A549 (cell line): ENCODE data around the gene MYMK. TPM values are rescaled to one million over a fixed set of nuclear protein-coding genes. Genes with fewer than 3 reads are reported as not detected.

Experiments used
- ATAC-seq, 2 experiments: fragments of 200-7000 bp in 1 of 2; fragments of >200 bp in 1 of 2; cut with Nextera tagmentation in 1 of 2; cut with Tn5 transposase in 1 of 2; 3 replicates each; pipeline versions ENCODE4 v1.8.0 to v1.9.1; 2018 to 2020; ENCODE audit warnings: mild to moderate bottlenecking in 1 of 2, moderate library complexity in 1 of 2
- CTCF ChIA-PET: fragments of 300-600 bp; sonication (Branson Sonifier 250); formaldehyde crosslinking; extraction: SDS; loops from one replicate; lab custom pipeline; 2021; ENCODE audit warnings: antibody characterized with exemption, inconsistent platforms; lab: Yijun Ruan, JAX
- POLR2A ChIA-PET: fragments of 350-600 bp; formaldehyde crosslinking; extraction: SDS; loops from one replicate; lab custom pipeline; 2021; ENCODE audit warnings: antibody characterized with exemption, inconsistent platforms; lab: Yijun Ruan, JAX
- DNase-seq, 2 experiments: peaks; one replicate each; pipeline versions ENCODE4 v3.0.0 to v3.0.0-alpha.2; 2011 to 2016; ENCODE audit warnings: low read depth in 1 of 2, low spot score in 1 of 2
- FAIRE-seq: peaks from 2 replicates; lab custom pipeline; 2011; peaks lifted over from hg19 to GRCh38; lab: Jason Lieb, UNC
- H3K27ac ChIP-seq, 2 experiments: fragments of >200 bp; sonication (Bioruptor Twin); formaldehyde crosslinking; 3 replicates each; pipeline ENCODE4 v1.5.1; 2016 to 2017
- H3K4me1 ChIP-seq: fragments of >200 bp; sonication (Bioruptor Twin); formaldehyde crosslinking; 3 replicates; pipeline ENCODE4 v1.6.1; 2016
- H3K4me2 ChIP-seq: fragments of >200 bp; sonication (Bioruptor Twin); formaldehyde crosslinking; 3 replicates; pipeline ENCODE4 v1.6.1; 2016
- H3K4me3 ChIP-seq: fragments of >200 bp; sonication (Bioruptor Twin); formaldehyde crosslinking; 3 replicates; pipeline ENCODE4 v1.5.1; 2016
- H3K9me3 ChIP-seq: fragments of >200 bp; sonication (Bioruptor Twin); formaldehyde crosslinking; 3 replicates; pipeline ENCODE4 v1.6.1; 2016
- CBX8 ChIP-seq: fragments of 200-600 bp; sonication (generic); IDR thresholded peaks from 2 replicates; pipeline ENCODE4 v1.6.1; 2016
- CHD4 ChIP-seq: fragments of 200-600 bp; sonication (generic); IDR thresholded peaks from 2 replicates; pipeline ENCODE4 v1.6.1; 2016; ENCODE audit warnings: antibody characterized with exemption, mild to moderate bottlenecking, borderline replicate concordance
- EP300 ChIP-seq, 2 experiments: fragments of >200 bp; sonication (Bioruptor Twin); formaldehyde crosslinking; IDR thresholded peaks; 2 replicates in 1 of 2; 3 replicates in 1 of 2; pipeline ENCODE4 v1.6.1; 2016 to 2017
- FOSB ChIP-seq: fragments of 250-450 bp; sonication (Bioruptor Pico); IDR thresholded peaks from 2 replicates; pipeline ENCODE4 v1.5.0; 2020; ENCODE audit warnings: mild to moderate bottlenecking, moderate library complexity
- FOSL2 ChIP-seq, 2 experiments: fragments of 450-650 bp in 1 of 2; fragments of >200 bp in 1 of 2; sonication (Bioruptor Twin) in 1 of 2; formaldehyde crosslinking; IDR thresholded peaks; 2 replicates each; pipeline versions ENCODE4 v1.5.0 to v1.6.1; 2016 to 2020; ENCODE audit warnings: mild to moderate bottlenecking in 1 of 2, moderate library complexity in 1 of 2
- HOXA7 ChIP-seq: fragments of 250-450 bp; sonication (Bioruptor Pico); IDR thresholded peaks from 2 replicates; pipeline ENCODE4 v1.5.0; 2020; ENCODE audit warnings: mild to moderate bottlenecking, moderate library complexity
- HOXB5 ChIP-seq: fragments of 250-450 bp; sonication (Bioruptor Pico); IDR thresholded peaks from 2 replicates; pipeline ENCODE4 v1.5.0; 2020; ENCODE audit warnings: mild to moderate bottlenecking, moderate library complexity
- JUNB ChIP-seq: fragments of >200 bp; sonication (Bioruptor Twin); formaldehyde crosslinking; IDR thresholded peaks from 2 replicates; pipeline ENCODE4 v1.6.1; 2016
- NFE2L2 ChIP-seq: fragments of 150-350 bp; conservative IDR thresholded peaks from 2 replicates; pipeline ENCODE4 v1.6.1; 2014; ENCODE audit warnings: low read length
- RARB ChIP-seq: fragments of 250-450 bp; sonication (Bioruptor Pico); IDR thresholded peaks from 2 replicates; pipeline ENCODE4 v1.8.0; 2021; ENCODE audit warnings: mild to moderate bottlenecking, moderate library complexity
- RCOR1 ChIP-seq: fragments of 150-350 bp; IDR thresholded peaks from 2 replicates; pipeline ENCODE4 v1.6.1; 2014; ENCODE audit warnings: antibody characterized with exemption, low read length, low read depth
- RFX5 ChIP-seq: fragments of 450-650 bp; IDR thresholded peaks from 2 replicates; pipeline ENCODE4 v1.7.1; 2014; ENCODE audit warnings: antibody characterized with exemption, mild to moderate bottlenecking, moderate library complexity
- USF2 ChIP-seq: fragments of 450-650 bp; IDR thresholded peaks from 2 replicates; pipeline ENCODE4 v1.6.1; 2014; ENCODE audit warnings: antibody characterized with exemption
- ZC3H11A ChIP-seq: fragments of 450-650 bp; IDR thresholded peaks from 2 replicates; pipeline ENCODE4 v1.6.1; 2014; ENCODE audit warnings: antibody characterized with exemption, mild to moderate bottlenecking
- WGBS: methylation state at CpG from one replicate; pipeline ENCODE4 v1.1.6; 2017; ENCODE audit errors: missing lambda C conversion rate; 5-methylcytosine and 5-hydroxymethylcytosine counted together
- polyA plus RNA-seq, 4 experiments: library from polyadenylated mRNA; depleted of rRNA in 3 of 4; stranded (reverse); fragments of >200 nt; fragmentation: RNase III in 1 of 4; extraction: RNeasy Plus Mini Kit Qiagen cat#74134 plus additional on column Dnase treatment in 1 of 4; gene quantifications; 2 replicates in 3 of 4; 3 replicates in 1 of 4; pipeline ENCODE4 v1.2.3, GENCODE V29; 2011 to 2017
- TF ChIP-seq, protein P1 (sequence below): fragments of 250-450 bp; sonication (Bioruptor Pico); IDR thresholded peaks from 2 replicates; pipeline ENCODE4 v1.5.0; 2020; ENCODE audit warnings: low read depth, mild to moderate bottlenecking, moderate library complexity
- TF ChIP-seq, protein P2 (sequence below): IDR thresholded peaks from 2 replicates; pipeline ENCODE4 v1.6.1; 2012
- TF ChIP-seq, protein P3 (sequence below): fragments of 250-450 bp; sonication (Bioruptor Pico); IDR thresholded peaks from 2 replicates; pipeline ENCODE4 v1.5.0; 2021; ENCODE audit warnings: mild to moderate bottlenecking, moderate library complexity, borderline replicate concordance

MYMK gene
- polyA plus RNA-seq, 2 of the 4 experiments (the other 2 are of a cell fraction) = not detected

DNA sequence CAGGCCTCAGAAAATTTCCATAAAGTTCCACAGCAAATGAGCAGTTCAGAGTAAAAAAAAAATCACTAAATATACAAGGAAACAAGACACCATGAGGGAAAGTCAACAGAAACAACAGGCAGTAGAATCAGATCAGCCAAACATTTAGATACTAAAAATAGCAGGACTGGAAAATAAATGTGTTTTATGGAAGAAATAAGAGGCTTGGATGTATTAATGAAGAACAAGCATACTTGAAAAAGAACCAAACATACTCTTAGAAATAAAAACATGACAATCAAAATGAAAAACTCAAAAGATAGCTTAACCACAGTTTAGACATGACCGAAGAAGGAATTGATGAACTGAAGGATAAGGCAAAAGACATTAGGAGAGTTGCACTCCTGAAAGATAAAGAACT, 22.6 kb downstream of the MYMK start (continued):
- TF ChIP-seq USF2 (no peak), EP300 (IDR thresholded peaks at IDR 0.05) (no peak), RFX5 (no peak), FOSL2 (IDR thresholded peaks at IDR 0.05) (no peak), FOSL2 (CRISPR knock-in tag; IDR thresholded peaks at IDR 0.05) (no peak), RARB (CRISPR knock-in tag) (no peak)
- TF ChIP-seq, protein P1, sequence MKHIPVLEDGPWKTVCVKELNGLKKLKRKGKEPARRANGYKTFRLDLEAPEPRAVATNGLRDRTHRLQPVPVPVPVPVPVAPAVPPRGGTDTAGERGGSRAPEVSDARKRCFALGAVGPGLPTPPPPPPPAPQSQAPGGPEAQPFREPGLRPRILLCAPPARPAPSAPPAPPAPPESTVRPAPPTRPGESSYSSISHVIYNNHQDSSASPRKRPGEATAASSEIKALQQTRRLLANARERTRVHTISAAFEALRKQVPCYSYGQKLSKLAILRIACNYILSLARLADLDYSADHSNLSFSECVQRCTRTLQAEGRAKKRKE (CRISPR knock-in tag) = no peak

DNA sequence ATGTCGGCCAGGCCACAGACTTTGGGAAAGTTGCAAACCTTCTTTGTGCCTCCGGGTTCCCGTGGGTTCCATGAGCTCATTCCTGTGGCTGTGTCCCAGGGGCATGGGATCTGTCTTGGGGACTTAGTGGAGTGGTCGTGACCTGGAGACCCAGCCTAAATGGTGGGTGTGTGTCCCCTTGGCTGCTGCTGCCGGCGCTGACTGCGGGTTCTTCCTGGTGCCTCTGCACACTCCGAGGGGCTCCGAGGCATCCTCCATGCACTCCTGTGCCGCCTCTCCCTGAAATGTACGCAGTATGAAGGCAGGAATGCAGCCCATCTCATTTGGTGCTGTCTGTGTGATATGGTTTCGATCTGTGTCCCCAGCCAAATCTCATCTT, 24.9 kb downstream of the MYMK start:
- WGBS = 50% methylated on average over 11 of the region's 12 CpGs
- no peaks in the 10 kb centered on the region for H3K4me1 ChIP-seq
- ChIA-PET POLR2A (no interaction called here), CTCF (interaction anchor here (0.6 to 4.8 kb wide), 4 partner anchors 13 to 741 kb away, joined by 3 to 42 read pairs (median 4); no protein-coding TSS in a partner anchor)
- no peak overlapping the region for H3K27ac ChIP-seq
- no peak overlapping the region for H3K4me2 ChIP-seq
- FAIRE-seq (no peak), DNase-seq (no peak), ATAC-seq (no peak; a peak in 1 of 6 replicates)
- H3K9me3 ChIP-seq = peaks cover 30% of the 10 kb centered on the region
- H3K4me3 ChIP-seq = no peak overlapping the region
- TF ChIP-seq CHD4 (no peak), RCOR1 (no peak), HOXB5 (CRISPR knock-in tag) (no peak), NFE2L2 (no peak), ZC3H11A (no peak)
- TF ChIP-seq, protein P2, sequence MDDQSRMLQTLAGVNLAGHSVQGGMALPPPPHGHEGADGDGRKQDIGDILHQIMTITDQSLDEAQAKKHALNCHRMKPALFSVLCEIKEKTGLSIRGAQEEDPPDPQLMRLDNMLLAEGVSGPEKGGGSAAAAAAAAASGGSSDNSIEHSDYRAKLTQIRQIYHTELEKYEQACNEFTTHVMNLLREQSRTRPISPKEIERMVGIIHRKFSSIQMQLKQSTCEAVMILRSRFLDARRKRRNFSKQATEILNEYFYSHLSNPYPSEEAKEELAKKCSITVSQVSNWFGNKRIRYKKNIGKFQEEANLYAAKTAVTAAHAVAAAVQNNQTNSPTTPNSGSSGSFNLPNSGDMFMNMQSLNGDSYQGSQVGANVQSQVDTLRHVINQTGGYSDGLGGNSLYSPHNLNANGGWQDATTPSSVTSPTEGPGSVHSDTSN = no peak
- TF ChIP-seq, protein P3, sequence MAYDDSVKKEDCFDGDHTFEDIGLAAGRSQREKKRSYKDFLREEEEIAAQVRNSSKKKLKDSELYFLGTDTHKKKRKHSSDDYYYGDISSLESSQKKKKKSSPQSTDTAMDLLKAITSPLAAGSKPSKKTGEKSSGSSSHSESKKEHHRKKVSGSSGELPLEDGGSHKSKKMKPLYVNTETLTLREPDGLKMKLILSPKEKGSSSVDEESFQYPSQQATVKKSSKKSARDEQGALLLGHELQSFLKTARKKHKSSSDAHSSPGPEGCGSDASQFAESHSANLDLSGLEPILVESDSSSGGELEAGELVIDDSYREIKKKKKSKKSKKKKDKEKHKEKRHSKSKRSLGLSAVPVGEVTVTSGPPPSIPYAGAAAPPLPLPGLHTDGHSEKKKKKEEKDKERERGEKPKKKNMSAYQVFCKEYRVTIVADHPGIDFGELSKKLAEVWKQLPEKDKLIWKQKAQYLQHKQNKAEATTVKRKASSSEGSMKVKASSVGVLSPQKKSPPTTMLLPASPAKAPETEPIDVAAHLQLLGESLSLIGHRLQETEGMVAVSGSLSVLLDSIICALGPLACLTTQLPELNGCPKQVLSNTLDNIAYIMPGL (CRISPR knock-in tag) = no peak
- TF ChIP-seq, all 56 proteins: peak for 0

DNA sequence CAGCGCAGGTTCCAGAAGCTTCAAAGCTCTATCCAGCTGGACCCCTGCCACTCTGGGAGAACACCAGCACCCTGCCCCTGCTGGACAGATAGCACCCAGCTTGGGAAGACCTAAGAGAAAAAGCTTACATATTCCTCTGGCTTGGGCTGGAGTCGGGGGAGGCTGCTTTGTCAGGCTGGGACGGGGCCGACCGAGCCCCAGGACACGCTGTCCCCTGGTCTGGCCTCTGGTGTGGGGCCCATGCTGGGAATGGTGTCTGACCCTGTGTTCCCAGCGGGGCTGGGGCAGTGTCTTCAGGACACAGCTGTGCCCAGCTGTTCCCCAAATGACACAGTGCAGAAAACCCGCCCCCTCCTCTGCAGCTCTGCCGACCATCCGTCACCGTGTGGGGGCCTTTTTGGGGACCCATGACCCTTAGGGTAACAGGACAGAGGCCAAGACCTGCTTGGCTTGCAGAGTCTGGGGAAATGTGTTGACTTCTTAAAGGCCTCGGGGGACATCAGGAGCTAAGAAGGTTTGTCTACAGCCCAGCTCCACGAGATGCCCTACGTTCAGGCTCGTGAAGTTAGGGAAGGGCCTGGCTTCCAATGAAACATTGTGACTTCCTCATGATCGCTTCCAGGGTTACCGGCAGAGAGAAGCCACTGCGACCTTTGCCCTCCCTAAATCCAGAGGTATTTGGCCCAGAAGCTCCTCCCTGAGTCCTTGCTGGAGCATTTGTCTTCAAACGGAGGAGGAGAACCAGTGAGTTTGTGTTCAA, 25.4 kb downstream of the MYMK start:
- ChIA-PET POLR2A (no interaction called here), CTCF (interaction anchor here (1.3 to 4.8 kb wide), 3 partner anchors 12 to 313 kb away, joined by 4 to 42 read pairs (median 5); no protein-coding TSS in a partner anchor)
- peak; percentile 51 to 62; a peak in 4 of 6 replicates for ATAC-seq
- H3K9me3 ChIP-seq = peaks cover 30% of the 10 kb centered on the region
- H3K4me3 ChIP-seq = no peak overlapping the region
- no peaks in the 10 kb centered on the region for H3K4me1 ChIP-seq
- TF ChIP-seq JUNB = no peak
- no peak for TF ChIP-seq CBX8
- TF ChIP-seq FOSB (CRISPR knock-in tag) = no peak
- no peak for TF ChIP-seq HOXA7 (CRISPR knock-in tag)
- FAIRE-seq = no peak
- WGBS = 48% methylated on average over 18 of the region's 19 CpGs
- H3K27ac ChIP-seq = no peak overlapping the region
- DNase-seq = no peak
- no peak overlapping the region for H3K4me2 ChIP-seq
